ENCODE measurements around the gene FMN2. TPM values are rescaled to one million over a fixed set of nuclear protein-coding genes. Genes with fewer than 3 reads are reported as not detected.
"Not testable (repeated sequence)": the region's sequence is repeated elsewhere in the genome, so short reads cannot be mapped to it uniquely, and the experiment has no call there.

Gene FMN2
- total and polyA plus RNA-seq, 8 donors = 0.20 to 2.1 (median 1.2) TPM

DNA sequence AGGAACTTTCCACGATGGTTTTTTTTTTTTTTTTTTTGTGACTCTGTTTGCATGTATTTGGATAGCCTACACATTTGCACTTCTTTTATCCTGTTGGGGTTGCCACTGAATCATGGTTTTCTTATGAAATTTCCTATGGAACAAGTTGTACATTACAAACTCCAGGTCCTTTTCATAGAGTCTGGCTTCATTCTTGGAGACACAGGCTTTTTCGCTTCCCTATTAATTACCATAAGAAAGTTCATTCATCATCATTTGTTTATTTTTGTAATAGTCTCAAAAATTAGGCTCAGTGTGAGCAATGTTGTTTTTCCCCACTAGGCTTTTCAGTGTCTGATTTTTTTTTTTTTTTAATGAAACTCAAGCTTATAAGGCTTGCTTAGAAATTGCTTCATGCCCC lies 179.4 kb downstream of the FMN2 start:
- TF ChIP-seq CTCF (IDR thresholded peaks at IDR 0.05) = no peak
- H3K9me3 ChIP-seq = peaks cover 0 to 24% of the 10 kb centered on the region in 2 donors
- ATAC-seq = no peak

GRCh38 chr1:240274569-240274968 lies 182.9 kb downstream of the FMN2 start:
- no peak for TF ChIP-seq CTCF (IDR thresholded peaks at IDR 0.05)
- DNase-seq = no peak
- no peak for ATAC-seq
- Histone ChIP-seq H3K27me3 (no peaks in the 10 kb centered on the region), H3K4me1 (no peaks in the 10 kb centered on the region), H3K4me3 (no peak overlapping the region), H3K36me3 (no peaks in the 10 kb centered on the region), H3K9me3 (peaks cover 0 to 11% of the 10 kb centered on the region in 2 donors), H3K27ac (no peak overlapping the region)
- intact Hi-C loops (cut with DNase I) = no loop called here

More for the DNA sequence above, 179.4 kb downstream of the FMN2 start:
- Histone ChIP-seq H3K4me1 (no peaks in the 10 kb centered on the region), H3K4me3 (no peak overlapping the region), H3K27ac (no peak overlapping the region), H3K36me3 (no peaks in the 10 kb centered on the region), H3K27me3 (no peaks in the 10 kb centered on the region)
- intact Hi-C loops (cut with DNase I) = no loop called here
- no peak for DNase-seq

DNA sequence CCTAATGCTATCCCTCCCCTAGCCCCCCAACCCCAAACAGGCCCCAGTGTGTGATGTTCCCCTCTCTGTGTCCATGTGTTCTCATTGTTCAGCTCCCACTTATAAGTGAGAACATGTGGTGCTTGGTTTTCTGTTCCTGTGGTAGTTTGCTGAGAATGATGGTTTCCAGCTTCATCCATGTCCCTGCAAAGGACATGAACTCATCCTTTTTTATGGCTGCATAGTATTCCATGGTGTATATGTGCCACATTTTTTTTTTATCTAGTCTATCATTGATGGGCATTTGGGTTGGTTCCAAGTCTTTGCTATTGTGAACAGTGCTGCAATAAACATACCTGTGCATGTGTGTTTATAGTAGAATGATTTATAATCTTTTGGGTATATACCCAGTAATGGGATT lies 183.5 kb downstream of the FMN2 start:
- H3K27me3 ChIP-seq; H3K27ac ChIP-seq; H3K4me1 ChIP-seq; H3K4me3 ChIP-seq; H3K36me3 ChIP-seq; H3K9me3 ChIP-seq; ATAC-seq; DNase-seq; intact Hi-C loops (cut with DNase I): not testable (repeated sequence)

- DNase-seq (no peak), ATAC-seq (no peak)
- Histone ChIP-seq H3K4me1 (no peaks in the 10 kb centered on the region), H3K27ac (no peak overlapping the region), H3K27me3 (no peaks in the 10 kb centered on the region), H3K36me3 (no peaks in the 10 kb centered on the region), H3K9me3 (peaks cover 0 to 2% of the 10 kb centered on the region in 2 donors), H3K4me3 (no peak overlapping the region)
- TF ChIP-seq CTCF (IDR thresholded peaks at IDR 0.05) = no peak
- intact Hi-C loops (cut with DNase I) = no loop called here
Observed at GRCh38 chr1:240278082-240278481, 186.4 kb downstream of the FMN2 start.

- intact Hi-C loops (cut with DNase I) = no loop called here
- Histone ChIP-seq H3K4me3 (no peak overlapping the region), H3K36me3 (no peaks in the 10 kb centered on the region), H3K27ac (no peak overlapping the region), H3K27me3 (no peaks in the 10 kb centered on the region), H3K4me1 (no peaks in the 10 kb centered on the region), H3K9me3 (peaks cover 0 to 2% of the 10 kb centered on the region in 2 donors)
- no peak for TF ChIP-seq CTCF (IDR thresholded peaks at IDR 0.05)
- peak in 1 of 4 donors; percentile 25 for DNase-seq
- peak; percentile 68 for ATAC-seq
Observed at GRCh38 chr1:240280560-240281322, 189.1 kb downstream of the FMN2 start.

Data from left lung (tissue), 10 donors.